Liver (tissue), 3 donors: ENCODE measurements around the gene GTPBP3.

Experiments
- HNF4G ChIP-seq: IDR thresholded peaks from 2 replicates; pipeline ENCODE4 v1.6.1; 2016; ENCODE audit warnings: antibody characterized with exemption
- RAD21 ChIP-seq, 2 donors: IDR thresholded peaks; 2 replicates each; pipeline ENCODE4 v1.6.1; 2016; ENCODE audit warnings: antibody characterized with exemption in 2 of 2, mild to moderate bottlenecking in 2 of 2
- RXRA ChIP-seq, 2 donors: IDR thresholded peaks; 2 replicates each; pipeline ENCODE4 v1.6.1; 2017 to 2018; ENCODE audit warnings: antibody characterized with exemption in 2 of 2, mild to moderate bottlenecking in 1 of 2
- YY1 ChIP-seq: IDR thresholded peaks from 2 replicates; pipeline ENCODE4 v1.6.1; 2016; ENCODE audit warnings: antibody characterized with exemption, mild to moderate bottlenecking
- TF ChIP-seq, protein P1 (sequence below): IDR thresholded peaks from 2 replicates; pipeline ENCODE4 v1.6.1; 2016; ENCODE audit warnings: antibody characterized with exemption
- TF ChIP-seq, protein P2 (sequence below): fragments of 150-350 bp; IDR thresholded peaks from 2 replicates; pipeline ENCODE4 v1.5.1; 2017; ENCODE audit warnings: improper control_type of control experiment, low read depth, low read length; ENCODE audit not compliant: missing input control
- TF ChIP-seq, protein P3 (sequence below): IDR thresholded peaks from 2 replicates; pipeline ENCODE4 v1.6.1; 2016; ENCODE audit warnings: antibody characterized with exemption
- TF ChIP-seq, protein P4 (sequence below): IDR thresholded peaks from 2 replicates; pipeline ENCODE4 v1.6.1; 2016; ENCODE audit warnings: antibody characterized with exemption
- donor health status: healthy.
- donor health status: healthy.

DNA sequence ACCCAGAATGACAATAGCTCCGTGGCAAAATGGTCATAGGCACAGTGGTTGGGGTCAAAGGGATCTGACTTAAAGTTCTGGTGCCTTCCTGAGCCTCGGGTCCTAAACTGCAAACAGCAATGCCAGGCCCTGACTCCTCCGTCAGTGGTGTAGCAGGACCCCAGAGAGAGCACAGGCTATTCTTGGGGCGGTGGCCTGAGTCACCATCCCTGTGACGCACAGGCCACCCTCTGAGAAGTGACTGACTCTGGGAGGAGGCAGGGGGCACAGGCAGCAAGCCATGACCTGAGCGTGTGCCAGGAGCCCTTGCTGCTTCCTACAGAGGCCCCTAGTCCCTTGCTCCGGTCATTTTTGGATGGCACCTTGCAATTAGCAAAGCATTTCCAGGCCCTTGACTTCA lies 21.0 kb downstream of the GTPBP3 start:
- TF ChIP-seq, protein P1, sequence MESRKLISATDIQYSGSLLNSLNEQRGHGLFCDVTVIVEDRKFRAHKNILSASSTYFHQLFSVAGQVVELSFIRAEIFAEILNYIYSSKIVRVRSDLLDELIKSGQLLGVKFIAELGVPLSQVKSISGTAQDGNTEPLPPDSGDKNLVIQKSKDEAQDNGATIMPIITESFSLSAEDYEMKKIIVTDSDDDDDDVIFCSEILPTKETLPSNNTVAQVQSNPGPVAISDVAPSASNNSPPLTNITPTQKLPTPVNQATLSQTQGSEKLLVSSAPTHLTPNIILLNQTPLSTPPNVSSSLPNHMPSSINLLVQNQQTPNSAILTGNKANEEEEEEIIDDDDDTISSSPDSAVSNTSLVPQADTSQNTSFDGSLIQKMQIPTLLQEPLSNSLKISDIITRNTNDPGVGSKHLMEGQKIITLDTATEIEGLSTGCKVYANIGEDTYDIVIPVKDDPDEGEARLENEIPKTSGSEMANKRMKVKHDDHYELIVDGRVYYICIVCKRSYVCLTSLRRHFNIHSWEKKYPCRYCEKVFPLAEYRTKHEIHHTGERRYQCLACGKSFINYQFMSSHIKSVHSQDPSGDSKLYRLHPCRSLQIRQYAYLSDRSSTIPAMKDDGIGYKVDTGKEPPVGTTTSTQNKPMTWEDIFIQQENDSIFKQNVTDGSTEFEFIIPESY: no peak
- TF ChIP-seq, protein P2, sequence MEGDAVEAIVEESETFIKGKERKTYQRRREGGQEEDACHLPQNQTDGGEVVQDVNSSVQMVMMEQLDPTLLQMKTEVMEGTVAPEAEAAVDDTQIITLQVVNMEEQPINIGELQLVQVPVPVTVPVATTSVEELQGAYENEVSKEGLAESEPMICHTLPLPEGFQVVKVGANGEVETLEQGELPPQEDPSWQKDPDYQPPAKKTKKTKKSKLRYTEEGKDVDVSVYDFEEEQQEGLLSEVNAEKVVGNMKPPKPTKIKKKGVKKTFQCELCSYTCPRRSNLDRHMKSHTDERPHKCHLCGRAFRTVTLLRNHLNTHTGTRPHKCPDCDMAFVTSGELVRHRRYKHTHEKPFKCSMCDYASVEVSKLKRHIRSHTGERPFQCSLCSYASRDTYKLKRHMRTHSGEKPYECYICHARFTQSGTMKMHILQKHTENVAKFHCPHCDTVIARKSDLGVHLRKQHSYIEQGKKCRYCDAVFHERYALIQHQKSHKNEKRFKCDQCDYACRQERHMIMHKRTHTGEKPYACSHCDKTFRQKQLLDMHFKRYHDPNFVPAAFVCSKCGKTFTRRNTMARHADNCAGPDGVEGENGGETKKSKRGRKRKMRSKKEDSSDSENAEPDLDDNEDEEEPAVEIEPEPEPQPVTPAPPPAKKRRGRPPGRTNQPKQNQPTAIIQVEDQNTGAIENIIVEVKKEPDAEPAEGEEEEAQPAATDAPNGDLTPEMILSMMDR: no peak
- TF ChIP-seq, protein P3, sequence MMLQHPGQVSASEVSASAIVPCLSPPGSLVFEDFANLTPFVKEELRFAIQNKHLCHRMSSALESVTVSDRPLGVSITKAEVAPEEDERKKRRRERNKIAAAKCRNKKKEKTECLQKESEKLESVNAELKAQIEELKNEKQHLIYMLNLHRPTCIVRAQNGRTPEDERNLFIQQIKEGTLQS: no peak
- no peak for TF ChIP-seq RAD21 (IDR thresholded peaks at IDR 0.05)
- TF ChIP-seq YY1: no peak
- TF ChIP-seq HNF4G: no peak
- TF ChIP-seq, protein P4, sequence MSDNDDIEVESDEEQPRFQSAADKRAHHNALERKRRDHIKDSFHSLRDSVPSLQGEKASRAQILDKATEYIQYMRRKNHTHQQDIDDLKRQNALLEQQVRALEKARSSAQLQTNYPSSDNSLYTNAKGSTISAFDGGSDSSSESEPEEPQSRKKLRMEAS: no peak
- no peak for TF ChIP-seq RXRA (IDR thresholded peaks at IDR 0.05)
